ENCODE measurements around the gene PHF20.

- TF ChIP-seq CTCF (IDR thresholded peaks at IDR 0.05), result no peak
- no peak for TF ChIP-seq POLR2A (IDR thresholded peaks at IDR 0.05)
Observed at GRCh38 chr20:35883336-35883777, 111.5 kb downstream of the PHF20 start.

Measured in ovary (tissue), 3 donors.